ENCODE measurements around the gene RNF207. TPM values are rescaled to one million over a fixed set of nuclear protein-coding genes. Genes with fewer than 3 reads are reported as not detected.

Gene RNF207
- total RNA-seq, 1 donor, result 42.7 TPM

- H3K27me3 ChIP-seq (ENCODE audit: insufficient read depth, low read length), result peaks cover 37% of the 10 kb centered on the region
- H3K36me3 ChIP-seq (ENCODE audit: insufficient read depth, low read length), result no peaks in the 10 kb centered on the region
- peaks cover 25% of the 10 kb centered on the region for H4K20me1 ChIP-seq (ENCODE audit: insufficient read depth, low read length)
- no peaks in the 10 kb centered on the region for H3K79me2 ChIP-seq (ENCODE audit: insufficient read depth, low read length)
- peak; percentile 83 for DNase-seq (ENCODE audit: insufficient read length, low spot score, missing footprints)
- H3K9me3 ChIP-seq (ENCODE audit: low read depth, low read length), result no peaks in the 10 kb centered on the region
- H3K4me1 ChIP-seq (ENCODE audit: insufficient read depth, low read length), result no peaks in the 10 kb centered on the region
- H3K27ac ChIP-seq (ENCODE audit: low read depth, low read length), result no peak overlapping the region
- H3K4me3 ChIP-seq (ENCODE audit: insufficient read depth, low read length), result no peak overlapping the region
- no peak overlapping the region for H2AFZ ChIP-seq (ENCODE audit: low read length)
- TF ChIP-seq CTCF (IDR thresholded peaks at IDR 0.05; ENCODE audit: extremely low read depth, low read depth, low read length), result no peak
- H3K4me2 ChIP-seq (ENCODE audit: insufficient read depth, low read length), result no peak overlapping the region
Measured at GRCh38 chr1:6178751-6179563, 27.0 kb upstream of the RNF207 start.

DNA sequence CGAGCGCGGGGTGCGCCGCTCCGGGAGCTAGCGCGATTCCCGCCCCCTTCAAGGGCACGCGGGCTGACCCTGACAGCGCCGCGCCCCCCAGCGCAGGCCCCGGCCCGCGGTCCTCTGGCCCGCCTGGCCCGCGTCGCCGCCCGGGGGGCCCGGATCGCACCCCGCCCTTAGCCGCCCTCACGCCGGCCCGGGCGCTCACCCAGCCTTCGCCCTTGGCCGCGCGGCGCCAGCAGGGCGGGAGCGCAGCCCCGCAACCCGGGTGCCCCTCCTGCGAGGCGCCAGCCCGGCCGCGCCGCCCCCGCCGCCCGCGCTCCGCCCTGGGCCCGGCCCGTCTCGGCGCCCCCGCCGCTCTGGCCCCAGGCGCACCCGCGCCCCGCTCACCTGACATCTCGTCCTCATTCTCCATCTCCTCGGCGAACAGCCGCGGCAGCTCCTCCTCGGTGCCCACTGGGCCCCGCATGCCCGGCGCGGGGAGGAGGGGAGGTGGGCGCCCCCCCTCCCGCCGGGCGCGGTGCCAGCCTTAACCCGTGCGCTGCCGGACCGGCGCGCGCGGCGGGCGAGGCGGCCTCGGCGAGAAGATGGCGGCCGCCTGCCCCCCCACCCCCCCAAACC, 26.2 kb upstream of the RNF207 start:
- no peaks in the 10 kb centered on the region for H3K4me1 ChIP-seq (ENCODE audit: insufficient read depth, low read length)
- peaks cover 37% of the 10 kb centered on the region for H3K27me3 ChIP-seq (ENCODE audit: insufficient read depth, low read length)
- no peak overlapping the region for H3K27ac ChIP-seq (ENCODE audit: low read depth, low read length)
- no peaks in the 10 kb centered on the region for H3K9me3 ChIP-seq (ENCODE audit: low read depth, low read length)
- H3K4me2 ChIP-seq (ENCODE audit: insufficient read depth, low read length), result no peak overlapping the region
- no peak for TF ChIP-seq CTCF (IDR thresholded peaks at IDR 0.05; ENCODE audit: extremely low read depth, low read depth, low read length)
- H4K20me1 ChIP-seq (ENCODE audit: insufficient read depth, low read length), result peaks cover 32% of the 10 kb centered on the region
- no peaks in the 10 kb centered on the region for H3K79me2 ChIP-seq (ENCODE audit: insufficient read depth, low read length)
- no peak overlapping the region for H2AFZ ChIP-seq (ENCODE audit: low read length)
- no peak overlapping the region for H3K4me3 ChIP-seq (ENCODE audit: insufficient read depth, low read length)
- peak; percentile 82 for DNase-seq (ENCODE audit: insufficient read length, low spot score, missing footprints)
- peaks cover 3% of the 10 kb centered on the region for H3K36me3 ChIP-seq (ENCODE audit: insufficient read depth, low read length)

DNA sequence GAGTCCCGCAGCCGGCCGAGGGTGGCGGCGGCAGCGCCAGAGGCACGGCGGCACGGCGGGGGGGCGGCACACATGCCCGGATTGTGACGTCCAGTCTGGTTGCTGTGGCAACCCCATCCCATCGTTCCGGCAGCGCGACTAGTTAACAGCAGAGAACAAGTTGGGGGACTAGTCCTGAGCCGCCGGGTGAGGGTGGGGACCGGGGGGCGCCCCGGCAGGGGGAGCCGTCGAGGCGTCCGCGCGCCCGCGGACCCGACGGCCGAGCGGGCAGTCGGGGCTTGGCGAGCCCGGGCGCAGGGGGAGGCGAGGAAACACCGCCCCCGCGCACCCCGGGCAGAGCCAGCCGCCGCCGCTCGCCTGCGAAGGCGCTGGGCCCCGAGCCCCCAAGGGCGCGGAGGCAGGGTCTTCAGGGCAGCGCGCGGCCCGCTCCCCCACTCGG, 25.6 kb upstream of the RNF207 start, which contains the start of gene CHD5:
Gene CHD5, minus strand, starts transcription at position 54 of the 439 bp plus-strand sequence. CDS start 298 bp downstream, outside the sequence.
- no peak within 1 kb of the TSS for H3K4me3 ChIP-seq (ENCODE audit: insufficient read depth, low read length)
- H4K20me1 ChIP-seq (ENCODE audit: insufficient read depth, low read length), result peaks cover 36% of the 10 kb centered on the region
- no peaks in the 10 kb centered on the region for H3K79me2 ChIP-seq (ENCODE audit: insufficient read depth, low read length)
- peak; percentile 91 for DNase-seq (ENCODE audit: insufficient read length, low spot score, missing footprints)
- no peak within 1 kb of the TSS for H2AFZ ChIP-seq (ENCODE audit: low read length)
- H3K4me2 ChIP-seq (ENCODE audit: insufficient read depth, low read length), result no peak within 1 kb of the TSS
- no peak for TF ChIP-seq CTCF (IDR thresholded peaks at IDR 0.05; ENCODE audit: extremely low read depth, low read depth, low read length)
- H3K27ac ChIP-seq (ENCODE audit: low read depth, low read length), result no peak within 1 kb of the TSS
- no peaks in the 10 kb centered on the region for H3K4me1 ChIP-seq (ENCODE audit: insufficient read depth, low read length)
- no peaks in the 10 kb centered on the region for H3K9me3 ChIP-seq (ENCODE audit: low read depth, low read length)
- peaks cover 37% of the 10 kb centered on the region for H3K27me3 ChIP-seq (ENCODE audit: insufficient read depth, low read length)
- peaks cover 5% of the 10 kb centered on the region for H3K36me3 ChIP-seq (ENCODE audit: insufficient read depth, low read length)

- Histone ChIP-seq H2AFZ (ENCODE audit: low read length) (no peak overlapping the region), H3K36me3 (ENCODE audit: insufficient read depth, low read length) (peaks cover 9% of the 10 kb centered on the region), H3K4me1 (ENCODE audit: insufficient read depth, low read length) (no peaks in the 10 kb centered on the region), H4K20me1 (ENCODE audit: insufficient read depth, low read length) (peaks cover 42% of the 10 kb centered on the region), H3K27ac (ENCODE audit: low read depth, low read length) (no peak overlapping the region), H3K27me3 (ENCODE audit: insufficient read depth, low read length) (peaks cover 37% of the 10 kb centered on the region), H3K4me2 (ENCODE audit: insufficient read depth, low read length) (no peak overlapping the region), H3K9me3 (ENCODE audit: low read depth, low read length) (no peaks in the 10 kb centered on the region), H3K79me2 (ENCODE audit: insufficient read depth, low read length) (no peaks in the 10 kb centered on the region), H3K4me3 (ENCODE audit: insufficient read depth, low read length) (no peak overlapping the region)
- DNase-seq (ENCODE audit: insufficient read length, low spot score, missing footprints), result no peak
- TF ChIP-seq CTCF (IDR thresholded peaks at IDR 0.05; ENCODE audit: extremely low read depth, low read depth, low read length), result no peak
Measured at GRCh38 chr1:6180707-6181311, 25.1 kb upstream of the RNF207 start.

Data from osteoblast (primary cell).